DMS153 (cell line): Measurements from ENCODE around the gene CTSS.
"Not testable (repeated sequence)": the region's sequence is repeated elsewhere in the genome, so short reads cannot be mapped to it uniquely, and the experiment has no call there.

Experiments used
- DNase-seq: peaks from one replicate; lab custom pipeline; 2025; lab: John Stamatoyannopoulos, UW

The CTSS gene

GRCh38 chr1:150765296-150765976 is at the start of gene CTSS:
CTSS (minus strand) TSS chr1:150765778; CDS start chr1:150764763, 1,015 bp downstream.
- DNase-seq, result peak; percentile 54

GRCh38 chr1:150813028-150813707 is 47.6 kb upstream of the CTSS start:
- peak; percentile 62 for DNase-seq

- DNase-seq, result peak; percentile 11
These were observed 45.5 kb upstream of the CTSS start for GRCh38 chr1:150810958-150811659.

GRCh38 chr1:150809651-150810050 is 44.1 kb upstream of the CTSS start:
- DNase-seq, result no peak

- no peak for DNase-seq
These were observed 43.3 kb upstream of the CTSS start for GRCh38 chr1:150808846-150809245.

- no peak for DNase-seq
These were observed 42.5 kb upstream of the CTSS start, which contains the start of gene CTSK for GRCh38 chr1:150808121-150808520. CTSK (minus strand) TSS chr1:150808260; CDS start chr1:150806805, 1,455 bp downstream.

GRCh38 chr1:150807249-150808023 is 41.9 kb upstream of the CTSS start:
- no peak for DNase-seq

GRCh38 chr1:150805899-150806298 is 40.3 kb upstream of the CTSS start:
- no peak for DNase-seq

GRCh38 chr1:150804671-150805070 is 39.1 kb upstream of the CTSS start:
- DNase-seq, result no peak

- no peak for DNase-seq
These were observed 33.5 kb upstream of the CTSS start for GRCh38 chr1:150799089-150799488.

- peak; percentile 73 for DNase-seq
These were observed 32.9 kb upstream of the CTSS start for GRCh38 chr1:150798525-150798924.

- DNase-seq, result no peak
These were observed 30.8 kb upstream of the CTSS start for GRCh38 chr1:150796374-150796773.

- not testable (repeated sequence) for DNase-seq
These were observed 28.2 kb upstream of the CTSS start for GRCh38 chr1:150793778-150794177.

- DNase-seq, result no peak
These were observed 27.6 kb upstream of the CTSS start for GRCh38 chr1:150793221-150793620.

- no peak for DNase-seq
These were observed 26.0 kb upstream of the CTSS start for GRCh38 chr1:150791585-150791984.

GRCh38 chr1:150789396-150789795 is 23.8 kb upstream of the CTSS start:
- no peak for DNase-seq

- no peak for DNase-seq
These were observed 23.4 kb upstream of the CTSS start for GRCh38 chr1:150788946-150789345.

GRCh38 chr1:150787455-150787854 is 21.9 kb upstream of the CTSS start:
- DNase-seq, result no peak

GRCh38 chr1:150780510-150780909 is 14.9 kb upstream of the CTSS start:
- DNase-seq, result no peak

- peak; percentile 65 for DNase-seq
These were observed 12.8 kb upstream of the CTSS start for GRCh38 chr1:150778409-150778808.

GRCh38 chr1:150777544-150777943 is 12.0 kb upstream of the CTSS start:
- no peak for DNase-seq

GRCh38 chr1:150775931-150776505 is 10.4 kb upstream of the CTSS start:
- DNase-seq, result not testable (repeated sequence)
